ENCODE measurements around the gene APBA2.
"Not testable (repeated sequence)": the region's sequence is repeated elsewhere in the genome, so short reads cannot be mapped to it uniquely, and the experiment has no call there.

APBA2 gene

DNA sequence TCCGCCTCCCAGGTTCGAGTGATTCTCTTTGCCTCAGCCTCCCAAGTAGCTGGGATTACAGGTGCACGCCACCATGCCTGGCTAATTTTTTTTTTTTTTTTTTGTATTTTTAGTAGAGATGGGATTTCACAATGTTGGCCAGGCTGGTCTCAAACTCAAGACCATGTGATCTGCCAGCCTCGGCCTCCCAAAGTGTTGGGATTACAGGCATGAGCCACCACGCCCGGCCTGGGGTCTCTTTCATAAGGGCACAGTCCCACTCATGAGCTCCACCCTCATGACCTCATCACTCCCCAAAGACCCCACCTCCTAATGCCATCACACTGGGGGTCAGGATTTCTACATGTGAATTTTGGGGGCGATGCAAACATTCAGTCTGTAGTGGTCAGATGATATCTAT lies 159.4 kb downstream of the APBA2 start:
- DNase-seq: not testable (repeated sequence)

DNA sequence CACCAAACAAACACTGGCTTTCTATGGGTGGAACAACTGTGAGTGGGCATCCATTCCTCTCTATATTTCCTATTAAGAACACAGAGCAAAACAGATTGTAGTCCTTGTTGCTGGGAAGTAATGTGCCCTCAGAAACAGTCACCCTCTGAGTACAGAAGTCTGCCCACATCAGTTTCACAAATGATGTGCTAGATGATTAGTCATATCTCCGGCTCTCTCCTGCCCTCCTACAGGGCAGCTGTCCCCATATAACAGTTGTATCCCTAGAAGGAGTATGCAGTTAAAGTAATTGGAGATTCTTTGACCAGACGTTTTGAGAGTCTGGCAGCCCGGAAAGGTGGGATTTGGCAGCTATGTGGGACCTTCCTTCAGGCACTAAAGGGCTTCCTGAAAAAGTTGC lies 159.9 kb downstream of the APBA2 start:
- DNase-seq: peak; percentile 14

DNA sequence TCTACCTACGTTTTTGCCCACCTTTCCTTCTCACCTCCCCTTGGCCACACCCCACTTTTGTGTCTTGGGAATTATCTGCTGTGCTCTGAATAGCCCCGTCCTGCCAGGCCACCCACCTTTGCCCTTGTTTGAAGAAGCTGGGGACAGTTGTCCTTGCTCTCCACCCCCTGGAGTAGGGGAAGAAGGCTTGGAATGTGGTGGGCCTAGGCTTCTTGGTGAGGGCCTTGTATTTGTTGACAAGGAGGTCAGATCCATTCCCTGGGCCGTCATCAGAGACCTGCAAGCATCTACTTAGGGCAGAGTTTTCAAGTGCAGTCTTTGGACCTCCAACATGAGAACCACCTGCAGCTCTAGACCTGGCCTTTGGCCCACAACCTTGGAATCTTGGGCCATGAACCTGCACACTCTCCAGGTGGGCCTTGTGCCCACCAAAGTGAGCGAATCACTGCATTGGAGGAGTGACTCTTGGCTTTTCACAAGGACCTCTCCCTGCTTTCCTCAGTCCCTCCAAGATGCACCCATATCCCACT lies 160.6 kb downstream of the APBA2 start:
- DNase-seq: no peak

DNA sequence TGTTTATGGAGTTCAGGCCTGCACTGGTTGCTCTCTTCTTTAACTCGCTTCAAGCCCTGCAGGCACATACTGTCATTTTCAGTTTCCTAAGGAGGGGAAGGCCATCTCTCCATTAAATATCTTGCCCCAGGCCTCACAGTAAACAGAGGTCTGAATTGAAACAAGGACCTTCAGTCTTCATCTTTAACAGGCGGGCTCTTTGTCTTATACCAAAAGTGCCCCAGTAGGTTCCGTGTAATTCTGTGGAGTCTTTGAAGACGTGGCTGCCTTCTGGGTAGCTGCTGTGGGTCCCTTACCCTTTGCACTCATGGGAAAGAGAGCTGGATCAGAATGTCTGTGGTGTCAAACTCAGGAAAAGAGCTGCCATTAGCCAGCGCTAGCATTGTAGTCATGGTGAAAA lies 161.2 kb downstream of the APBA2 start:
- DNase-seq: no peak

GRCh38 chr15:29048011-29048410 lies 162.2 kb downstream of the APBA2 start:
- no peak for DNase-seq

- DNase-seq: no peak
Observed at GRCh38 chr15:29050870-29051269, 165.1 kb downstream of the APBA2 start.

DNA sequence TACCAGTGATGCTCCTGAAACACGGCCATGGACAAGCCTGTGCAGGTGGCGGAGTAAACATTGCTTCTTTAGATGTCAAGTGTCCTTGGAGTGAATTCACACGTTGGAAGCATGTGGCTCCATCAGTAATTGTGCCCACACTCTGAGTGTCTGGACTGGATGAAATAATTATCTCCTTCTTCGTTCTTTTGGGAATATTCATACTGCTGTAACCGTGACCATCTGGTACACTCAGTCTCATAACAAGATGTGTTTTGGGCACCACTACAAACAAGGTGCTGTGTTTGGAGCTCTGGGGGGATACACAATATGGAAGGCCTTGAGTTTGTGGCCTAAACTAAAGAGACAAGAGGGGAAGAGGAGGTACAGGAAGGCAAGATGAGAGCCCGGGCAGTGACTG lies 165.6 kb downstream of the APBA2 start:
- no peak for DNase-seq

GRCh38 chr15:29053006-29053405 lies 167.2 kb downstream of the APBA2 start:
- no peak for DNase-seq

DNA sequence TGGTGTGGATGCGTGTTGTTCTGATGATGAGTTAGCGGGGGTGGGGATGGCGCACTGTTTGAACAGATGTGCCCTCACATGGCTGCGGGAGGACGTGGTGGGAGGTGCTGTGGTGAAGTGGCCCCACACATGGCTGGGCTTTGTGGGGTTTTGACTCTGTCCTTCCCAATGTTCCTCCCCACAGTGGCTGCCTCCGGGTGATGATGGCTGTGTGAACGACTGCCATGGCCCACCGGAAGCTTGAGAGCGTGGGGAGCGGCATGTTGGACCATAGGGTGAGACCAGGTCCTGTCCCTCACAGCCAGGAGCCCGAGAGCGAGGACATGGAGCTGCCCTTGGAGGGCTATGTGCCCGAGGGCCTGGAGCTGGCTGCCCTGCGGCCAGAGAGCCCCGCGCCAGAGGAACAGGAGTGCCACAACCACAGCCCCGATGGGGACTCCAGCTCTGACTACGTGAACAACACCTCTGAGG lies 167.9 kb downstream of the APBA2 start:
- DNase-seq: no peak

DNA sequence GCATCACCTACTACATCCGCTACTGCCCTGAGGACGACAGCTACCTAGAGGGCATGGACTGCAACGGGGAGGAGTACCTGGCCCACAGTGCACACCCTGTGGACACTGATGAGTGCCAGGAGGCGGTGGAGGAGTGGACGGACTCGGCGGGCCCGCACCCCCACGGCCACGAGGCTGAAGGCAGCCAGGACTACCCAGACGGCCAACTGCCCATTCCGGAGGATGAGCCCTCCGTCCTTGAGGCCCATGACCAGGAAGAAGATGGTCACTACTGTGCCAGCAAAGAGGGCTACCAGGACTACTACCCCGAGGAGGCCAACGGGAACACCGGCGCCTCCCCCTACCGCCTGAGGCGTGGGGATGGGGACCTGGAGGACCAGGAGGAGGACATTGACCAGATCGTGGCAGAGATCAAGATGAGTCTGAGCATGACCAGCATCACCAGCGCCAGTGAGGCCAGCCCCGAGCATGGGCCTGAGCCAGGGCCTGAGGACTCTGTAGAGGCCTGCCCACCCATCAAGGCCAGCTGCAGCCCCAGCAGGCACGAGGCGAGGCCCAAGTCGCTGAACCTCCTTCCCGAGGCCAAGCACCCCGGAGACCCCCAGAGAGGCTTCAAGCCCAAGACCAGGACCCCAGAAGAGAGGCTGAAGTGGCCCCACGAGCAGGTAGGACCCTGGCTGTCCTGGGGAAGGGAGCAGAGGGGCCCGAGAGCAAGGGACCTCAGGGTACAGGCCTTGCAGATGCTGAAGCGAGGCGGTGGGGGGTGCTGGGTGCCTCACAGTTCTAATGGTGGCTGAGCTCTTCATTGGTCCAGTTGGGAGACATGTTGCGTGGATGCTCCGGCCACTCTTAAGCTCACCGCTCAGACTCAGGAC lies 168.6 kb downstream of the APBA2 start:
- no peak for DNase-seq

DNA sequence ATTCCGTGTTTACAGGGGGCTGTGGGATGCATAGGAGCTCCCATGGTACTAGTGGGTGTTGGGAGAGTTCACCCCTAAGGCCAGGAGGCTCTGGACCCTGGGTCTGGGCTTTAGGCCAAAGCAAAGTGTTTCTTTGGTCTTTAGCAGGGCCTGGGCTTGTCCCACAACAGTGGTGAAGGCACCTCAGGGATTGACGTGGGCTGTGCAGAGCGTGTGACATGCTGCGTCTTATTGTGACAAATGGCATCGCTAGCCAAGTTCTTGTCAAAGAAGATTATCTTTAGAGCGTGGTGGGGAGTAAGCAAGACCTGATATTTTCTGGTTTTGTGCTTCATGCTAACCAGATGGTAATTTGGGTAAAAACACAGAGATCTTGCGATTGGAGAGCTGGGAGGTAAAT lies 170.1 kb downstream of the APBA2 start:
- DNase-seq: no peak

GRCh38 chr15:29056839-29057450 lies 171.2 kb downstream of the APBA2 start:
- DNase-seq: no peak

DNA sequence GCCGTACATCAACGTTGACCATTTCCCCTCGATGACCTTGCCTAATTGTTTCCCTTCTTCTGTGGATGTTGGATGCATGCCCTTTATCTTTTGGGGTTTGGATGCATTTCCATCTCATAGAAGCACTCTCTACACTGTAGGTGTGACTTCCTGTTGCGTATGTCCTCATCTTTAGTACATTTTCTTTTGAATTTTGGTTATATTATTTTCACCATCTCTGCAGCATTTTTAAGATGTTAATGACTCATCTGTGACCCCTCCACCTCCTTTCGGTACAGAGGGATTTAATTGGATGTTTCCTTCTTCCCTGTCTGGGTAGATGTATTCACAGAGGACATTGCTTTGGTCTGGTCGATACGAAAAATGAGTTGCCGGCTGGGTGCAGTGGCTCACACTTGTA lies 172.1 kb downstream of the APBA2 start:
- no peak for DNase-seq

- no peak for DNase-seq
Observed at GRCh38 chr15:29058903-29059539, 173.2 kb downstream of the APBA2 start.

DNA sequence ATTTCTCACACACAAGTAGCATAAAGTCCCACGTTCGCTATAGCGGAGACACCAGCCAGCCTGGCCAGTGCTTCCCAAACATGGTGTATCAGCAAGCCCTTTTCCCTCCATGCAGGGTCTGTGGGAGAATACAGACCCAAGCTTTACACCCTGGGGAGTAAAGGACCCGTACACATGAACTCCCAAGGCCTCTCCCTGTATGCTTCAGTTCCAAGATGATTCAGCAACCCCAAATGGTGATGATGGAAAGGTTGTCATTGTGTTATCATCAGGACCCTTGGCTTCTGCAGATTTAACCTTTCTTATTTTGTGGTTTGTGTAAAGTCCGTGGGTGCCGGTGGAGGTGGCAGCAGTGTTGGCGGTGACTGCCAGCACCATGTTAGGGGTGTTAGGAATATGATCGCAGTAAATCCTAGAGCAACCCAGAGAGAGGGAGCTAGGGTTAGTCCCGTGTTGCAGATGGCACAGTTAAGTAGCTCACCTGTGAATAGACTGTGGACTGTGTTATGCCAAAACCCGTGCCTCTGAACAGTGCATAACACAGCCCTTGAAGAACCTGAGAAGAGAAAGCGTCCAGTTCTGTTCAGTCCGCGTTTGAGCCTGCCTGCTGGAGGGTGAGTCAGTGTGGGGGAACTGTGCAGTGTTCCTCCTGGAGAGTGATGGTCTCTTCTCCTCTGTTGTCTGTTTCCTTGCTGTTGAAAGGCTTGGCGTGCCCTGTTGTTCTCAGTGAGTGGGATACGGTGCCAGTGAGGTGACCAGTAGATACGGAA lies 174.3 kb downstream of the APBA2 start:
- no peak for DNase-seq

DNA sequence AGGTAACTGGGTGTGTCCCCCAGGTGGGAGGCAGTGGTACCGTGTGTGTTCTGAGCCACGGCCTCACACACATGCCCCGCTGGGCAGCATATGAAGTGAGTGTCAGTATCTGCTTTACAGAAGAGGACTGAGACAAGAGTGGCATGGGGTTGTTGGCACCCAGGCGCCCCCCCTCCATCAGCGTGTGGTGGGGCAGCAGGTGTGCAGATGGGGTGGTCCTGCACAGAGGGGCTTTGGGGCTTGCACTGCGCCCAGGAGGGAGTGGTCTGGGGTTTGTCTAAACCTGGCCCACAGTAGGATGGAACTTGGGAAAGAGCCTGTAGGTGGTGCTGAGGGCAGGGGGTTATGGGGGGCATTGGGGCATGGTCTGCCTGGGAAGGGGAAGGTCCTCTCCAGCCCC lies 176.0 kb downstream of the APBA2 start:
- DNase-seq: no peak

GRCh38 chr15:29062179-29062591 lies 176.4 kb downstream of the APBA2 start:
- DNase-seq: no peak

GRCh38 chr15:29062626-29063025 lies 176.9 kb downstream of the APBA2 start:
- no peak for DNase-seq

DNA sequence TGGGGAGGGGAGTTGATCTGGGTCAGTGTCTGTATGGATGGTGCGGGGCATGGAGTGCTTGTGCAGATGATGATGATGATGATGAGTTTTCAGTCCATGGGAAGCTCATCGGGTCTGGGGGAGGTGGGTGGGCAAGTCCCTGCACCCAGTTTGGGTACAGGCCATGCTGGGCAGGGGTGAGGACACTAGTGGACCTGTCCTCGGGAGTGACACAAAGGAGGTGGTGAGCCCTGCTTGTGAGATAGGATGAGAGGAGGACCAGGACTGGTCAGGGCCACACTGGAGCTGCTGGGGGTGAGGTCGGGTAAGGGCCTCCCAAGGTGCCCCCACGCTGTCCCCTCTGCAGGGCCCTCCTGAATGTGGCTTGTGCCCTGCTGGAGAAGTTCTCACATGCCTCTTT lies 177.9 kb downstream of the APBA2 start:
- no peak for DNase-seq

GRCh38 chr15:29064290-29064689 lies 178.5 kb downstream of the APBA2 start:
- peak; percentile 9 for DNase-seq

- DNase-seq: no peak
Observed at GRCh38 chr15:29064731-29065130, 179.0 kb downstream of the APBA2 start.

DNA sequence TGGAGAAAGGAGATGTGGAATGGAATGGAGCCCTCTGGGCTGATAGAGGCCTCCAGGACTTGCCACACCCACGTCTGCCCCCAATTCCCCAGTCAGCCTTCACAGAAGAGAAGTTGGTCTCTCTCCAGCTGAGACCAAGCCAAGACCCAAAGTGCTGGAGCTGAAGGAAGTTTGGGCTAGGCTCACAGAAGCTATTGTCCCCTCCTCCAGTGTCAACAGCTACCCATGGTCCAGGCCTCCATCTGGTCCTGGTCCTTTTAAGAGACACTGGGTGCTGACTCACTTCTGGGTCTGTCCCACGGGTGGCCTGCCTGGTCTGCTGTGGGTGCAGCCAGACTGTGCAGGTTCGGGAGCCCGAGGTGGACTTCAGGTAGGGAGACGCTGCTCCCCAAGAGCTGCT lies 179.8 kb downstream of the APBA2 start:
- no peak for DNase-seq

DNA sequence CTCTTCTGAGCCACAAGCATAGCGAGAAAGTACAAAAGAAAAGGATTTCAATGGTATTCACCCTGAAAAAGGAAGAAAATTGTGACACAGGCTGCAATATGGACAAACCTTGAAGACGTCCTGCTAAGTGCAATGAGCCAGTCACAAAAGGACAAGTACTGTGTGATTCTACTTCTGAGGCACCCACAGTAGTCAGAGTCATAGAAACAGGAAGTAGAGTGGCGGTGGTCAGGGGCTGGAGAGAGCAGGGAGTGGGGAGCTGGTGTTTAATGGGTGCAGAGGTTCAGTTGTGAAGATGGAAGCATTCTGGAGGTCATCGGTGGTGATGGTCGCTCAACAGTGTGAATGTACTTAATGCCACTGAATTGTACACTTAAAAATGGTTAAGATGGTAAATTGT lies 180.5 kb downstream of the APBA2 start:
- DNase-seq: no peak
